ENCODE measurements around the gene GLYAT.

DNA sequence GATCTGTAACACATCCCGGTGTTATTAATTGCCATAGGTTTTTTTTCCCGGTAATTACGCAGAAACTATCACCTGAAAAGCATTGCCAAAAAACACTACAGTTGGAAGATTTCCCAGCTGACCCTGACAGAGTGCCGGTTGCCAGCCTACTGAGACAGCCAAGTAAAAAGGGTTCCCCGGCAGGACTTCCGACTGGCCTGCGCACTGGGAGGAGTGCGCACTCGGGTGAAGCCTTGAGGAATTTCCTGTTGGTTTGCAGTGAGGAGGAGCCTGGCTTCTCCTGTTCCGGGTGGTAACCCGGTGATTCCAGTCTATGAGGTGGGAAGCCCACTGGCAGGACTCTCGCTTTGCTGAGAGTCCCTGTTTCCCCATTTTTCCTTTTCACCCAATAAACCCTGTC is 57.1 kb downstream of the GLYAT start:
- TF ChIP-seq, protein P1, sequence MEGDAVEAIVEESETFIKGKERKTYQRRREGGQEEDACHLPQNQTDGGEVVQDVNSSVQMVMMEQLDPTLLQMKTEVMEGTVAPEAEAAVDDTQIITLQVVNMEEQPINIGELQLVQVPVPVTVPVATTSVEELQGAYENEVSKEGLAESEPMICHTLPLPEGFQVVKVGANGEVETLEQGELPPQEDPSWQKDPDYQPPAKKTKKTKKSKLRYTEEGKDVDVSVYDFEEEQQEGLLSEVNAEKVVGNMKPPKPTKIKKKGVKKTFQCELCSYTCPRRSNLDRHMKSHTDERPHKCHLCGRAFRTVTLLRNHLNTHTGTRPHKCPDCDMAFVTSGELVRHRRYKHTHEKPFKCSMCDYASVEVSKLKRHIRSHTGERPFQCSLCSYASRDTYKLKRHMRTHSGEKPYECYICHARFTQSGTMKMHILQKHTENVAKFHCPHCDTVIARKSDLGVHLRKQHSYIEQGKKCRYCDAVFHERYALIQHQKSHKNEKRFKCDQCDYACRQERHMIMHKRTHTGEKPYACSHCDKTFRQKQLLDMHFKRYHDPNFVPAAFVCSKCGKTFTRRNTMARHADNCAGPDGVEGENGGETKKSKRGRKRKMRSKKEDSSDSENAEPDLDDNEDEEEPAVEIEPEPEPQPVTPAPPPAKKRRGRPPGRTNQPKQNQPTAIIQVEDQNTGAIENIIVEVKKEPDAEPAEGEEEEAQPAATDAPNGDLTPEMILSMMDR (IDR thresholded peaks at IDR 0.05 in 2 of 3, conservative IDR thresholded peaks at IDR 0.05 in 1 of 3; ENCODE audit: borderline replicate concordance in 1 of 3, insufficient read depth in 1 of 3, low read depth in 2 of 3, low read length in 2 of 3): no peak
- TF ChIP-seq, protein P2, sequence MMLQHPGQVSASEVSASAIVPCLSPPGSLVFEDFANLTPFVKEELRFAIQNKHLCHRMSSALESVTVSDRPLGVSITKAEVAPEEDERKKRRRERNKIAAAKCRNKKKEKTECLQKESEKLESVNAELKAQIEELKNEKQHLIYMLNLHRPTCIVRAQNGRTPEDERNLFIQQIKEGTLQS (IDR thresholded peaks at IDR 0.05): no peak
- no peak for TF ChIP-seq EZH2phosphoT487 (IDR thresholded peaks at IDR 0.05; ENCODE audit: borderline replicate concordance)
- TF ChIP-seq, protein P3, sequence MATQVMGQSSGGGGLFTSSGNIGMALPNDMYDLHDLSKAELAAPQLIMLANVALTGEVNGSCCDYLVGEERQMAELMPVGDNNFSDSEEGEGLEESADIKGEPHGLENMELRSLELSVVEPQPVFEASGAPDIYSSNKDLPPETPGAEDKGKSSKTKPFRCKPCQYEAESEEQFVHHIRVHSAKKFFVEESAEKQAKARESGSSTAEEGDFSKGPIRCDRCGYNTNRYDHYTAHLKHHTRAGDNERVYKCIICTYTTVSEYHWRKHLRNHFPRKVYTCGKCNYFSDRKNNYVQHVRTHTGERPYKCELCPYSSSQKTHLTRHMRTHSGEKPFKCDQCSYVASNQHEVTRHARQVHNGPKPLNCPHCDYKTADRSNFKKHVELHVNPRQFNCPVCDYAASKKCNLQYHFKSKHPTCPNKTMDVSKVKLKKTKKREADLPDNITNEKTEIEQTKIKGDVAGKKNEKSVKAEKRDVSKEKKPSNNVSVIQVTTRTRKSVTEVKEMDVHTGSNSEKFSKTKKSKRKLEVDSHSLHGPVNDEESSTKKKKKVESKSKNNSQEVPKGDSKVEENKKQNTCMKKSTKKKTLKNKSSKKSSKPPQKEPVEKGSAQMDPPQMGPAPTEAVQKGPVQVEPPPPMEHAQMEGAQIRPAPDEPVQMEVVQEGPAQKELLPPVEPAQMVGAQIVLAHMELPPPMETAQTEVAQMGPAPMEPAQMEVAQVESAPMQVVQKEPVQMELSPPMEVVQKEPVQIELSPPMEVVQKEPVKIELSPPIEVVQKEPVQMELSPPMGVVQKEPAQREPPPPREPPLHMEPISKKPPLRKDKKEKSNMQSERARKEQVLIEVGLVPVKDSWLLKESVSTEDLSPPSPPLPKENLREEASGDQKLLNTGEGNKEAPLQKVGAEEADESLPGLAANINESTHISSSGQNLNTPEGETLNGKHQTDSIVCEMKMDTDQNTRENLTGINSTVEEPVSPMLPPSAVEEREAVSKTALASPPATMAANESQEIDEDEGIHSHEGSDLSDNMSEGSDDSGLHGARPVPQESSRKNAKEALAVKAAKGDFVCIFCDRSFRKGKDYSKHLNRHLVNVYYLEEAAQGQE (IDR thresholded peaks at IDR 0.05; ENCODE audit: low read depth): no peak
- TF ChIP-seq POLR2A (IDR thresholded peaks at IDR 0.05; ENCODE audit: borderline replicate concordance, extremely low read depth, insufficient read depth, insufficient read length): no peak
- TF ChIP-seq EZH2 (IDR thresholded peaks at IDR 0.05): no peak
- TF ChIP-seq YY1 (IDR thresholded peaks at IDR 0.05; ENCODE audit: extremely low read depth, insufficient replicate concordance, low read depth, low read length): no peak
- TF ChIP-seq POLR2AphosphoS5 (IDR thresholded peaks at IDR 0.05; ENCODE audit: low read depth, low read length): no peak
- TF ChIP-seq RAD21 (IDR thresholded peaks at IDR 0.05; ENCODE audit: low read depth): no peak
- no peak for TF ChIP-seq ZNF274 (IDR thresholded peaks at IDR 0.05; ENCODE audit: low read depth, low read length)
- TF ChIP-seq, protein P4, sequence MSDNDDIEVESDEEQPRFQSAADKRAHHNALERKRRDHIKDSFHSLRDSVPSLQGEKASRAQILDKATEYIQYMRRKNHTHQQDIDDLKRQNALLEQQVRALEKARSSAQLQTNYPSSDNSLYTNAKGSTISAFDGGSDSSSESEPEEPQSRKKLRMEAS (IDR thresholded peaks at IDR 0.05): no peak
- TF ChIP-seq, protein P5, sequence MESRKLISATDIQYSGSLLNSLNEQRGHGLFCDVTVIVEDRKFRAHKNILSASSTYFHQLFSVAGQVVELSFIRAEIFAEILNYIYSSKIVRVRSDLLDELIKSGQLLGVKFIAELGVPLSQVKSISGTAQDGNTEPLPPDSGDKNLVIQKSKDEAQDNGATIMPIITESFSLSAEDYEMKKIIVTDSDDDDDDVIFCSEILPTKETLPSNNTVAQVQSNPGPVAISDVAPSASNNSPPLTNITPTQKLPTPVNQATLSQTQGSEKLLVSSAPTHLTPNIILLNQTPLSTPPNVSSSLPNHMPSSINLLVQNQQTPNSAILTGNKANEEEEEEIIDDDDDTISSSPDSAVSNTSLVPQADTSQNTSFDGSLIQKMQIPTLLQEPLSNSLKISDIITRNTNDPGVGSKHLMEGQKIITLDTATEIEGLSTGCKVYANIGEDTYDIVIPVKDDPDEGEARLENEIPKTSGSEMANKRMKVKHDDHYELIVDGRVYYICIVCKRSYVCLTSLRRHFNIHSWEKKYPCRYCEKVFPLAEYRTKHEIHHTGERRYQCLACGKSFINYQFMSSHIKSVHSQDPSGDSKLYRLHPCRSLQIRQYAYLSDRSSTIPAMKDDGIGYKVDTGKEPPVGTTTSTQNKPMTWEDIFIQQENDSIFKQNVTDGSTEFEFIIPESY (IDR thresholded peaks at IDR 0.05; ENCODE audit: extremely low read depth, insufficient replicate concordance, low read length): no peak
- TF ChIP-seq JUND (IDR thresholded peaks at IDR 0.05): no peak

Measured in HCT116 (cell line).